Activated CD8-positive, alpha-beta T cell treated with anti-CD3 and anti-CD28 coated beads for 36 hours (primary cell): ENCODE results near the gene MAIP1. TPM values are rescaled to one million over a fixed set of nuclear protein-coding genes. Genes with fewer than 3 reads are reported as not detected.

Source experiments
- ATAC-seq: fragments of 200-7000 bp; cut with Tn5 transposase; one replicate; pipeline ENCODE4 v1.10.0; 2021; ENCODE audit warnings: mild to moderate bottlenecking, moderate library complexity
- CTCF ChIA-PET: fragments of 350-600 bp; sonication (Branson Sonifier 250); formaldehyde crosslinking; loops from one replicate; lab custom pipeline; 2021; ENCODE audit warnings: antibody characterized with exemption; lab: Charles Lee
- POLR2A ChIA-PET: fragments of 350-600 bp; sonication (Branson Sonifier 250); formaldehyde crosslinking; loops from one replicate; lab custom pipeline; 2021; ENCODE audit warnings: antibody characterized with exemption; lab: Charles Lee
- DNase-seq: peaks from one replicate; pipeline ENCODE4 v3.0.0-alpha.2; 2020
- H3K27ac Mint-ChIP-seq: one replicate; pipeline ENCODE4 v1.8.0; 2021; ENCODE audit warnings: mild to moderate bottlenecking, mixed read lengths
- H3K27me3 Mint-ChIP-seq: one replicate; pipeline ENCODE4 v1.8.0; 2021; ENCODE audit warnings: mixed read lengths
- H3K36me3 Mint-ChIP-seq: one replicate; pipeline ENCODE4 v1.8.0; 2021; ENCODE audit warnings: low read depth, mixed read lengths
- H3K4me1 Mint-ChIP-seq: one replicate; pipeline ENCODE4 v1.8.0; 2021; ENCODE audit warnings: low read depth, mixed read lengths
- H3K4me3 Mint-ChIP-seq: one replicate; pipeline ENCODE4 v1.8.0; 2021; ENCODE audit warnings: mild to moderate bottlenecking, moderate library complexity, mixed read lengths
- H3K9me3 Mint-ChIP-seq: one replicate; pipeline ENCODE4 v1.8.0; 2021; ENCODE audit warnings: mixed read lengths
- CTCF ChIP-seq: fragments of 200-600 bp; IDR thresholded peaks from one replicate; pipeline ENCODE4 v1.8.0; 2022; ENCODE audit warnings: antibody characterized with exemption, mild to moderate bottlenecking
- intact Hi-C: fragments of 100-400 bp; cut with micrococcal nuclease; formaldehyde crosslinking; loops from one replicate; pipeline ENCODE4 v1.10.0; 2022
- total RNA-seq, 2 experiments: library from RNA; stranded (reverse); gene quantifications; one replicate each; pipeline ENCODE4 v1.2.3, GENCODE V29; 2021

Gene MAIP1
- total RNA-seq, 2 experiments from 2014 or later = 31.9 to 32.3 TPM

- Mint-ChIP-seq H3K4me1 (no peaks in the 10 kb centered on the region), H3K27me3 (no peaks in the 10 kb centered on the region), H3K27ac (no peak overlapping the region), H3K36me3 (no peaks in the 10 kb centered on the region), H3K9me3 (no peaks in the 10 kb centered on the region), H3K4me3 (no peak overlapping the region)
- intact Hi-C loops = loop anchor here (10.0 kb wide), 1 partner anchor 167 kb away; no protein-coding TSS in a partner anchor
- POLR2A ChIA-PET = interaction anchor here (0.6 kb wide), 1 partner anchor 483 kb away, joined by 5 read pairs; no protein-coding TSS in a partner anchor
- TF ChIP-seq CTCF = no peak
- ATAC-seq (no peak), DNase-seq (no peak)
- CTCF ChIA-PET = interaction anchor here (1.1 to 4.7 kb wide), 2 partner anchors 9 to 494 kb away, joined by 4 to 41 read pairs; no protein-coding TSS in a partner anchor
Observed at GRCh38 chr2:199988151-199988550, 32.8 kb downstream of the MAIP1 start.

GRCh38 chr2:199989822-199990221 lies 34.4 kb downstream of the MAIP1 start:
- no peaks in the 10 kb centered on the region for H3K36me3 Mint-ChIP-seq
- no peaks in the 10 kb centered on the region for H3K9me3 Mint-ChIP-seq
- H3K4me3 Mint-ChIP-seq = no peak overlapping the region
- ChIA-PET CTCF (interaction anchor here (1.1 to 1.6 kb wide), 2 partner anchors 10 to 26 kb away, joined by 3 to 5 read pairs; no protein-coding TSS in a partner anchor), POLR2A (no interaction called here)
- H3K27me3 Mint-ChIP-seq = no peaks in the 10 kb centered on the region
- intact Hi-C loops = loop anchor here (10.0 kb wide), 1 partner anchor 165 kb away; no protein-coding TSS in a partner anchor
- DNase-seq = no peak
- no peak overlapping the region for H3K27ac Mint-ChIP-seq
- H3K4me1 Mint-ChIP-seq = no peaks in the 10 kb centered on the region
- no peak for TF ChIP-seq CTCF
- ATAC-seq = no peak

- H3K9me3 Mint-ChIP-seq = no peaks in the 10 kb centered on the region
- DNase-seq (no peak), ATAC-seq (no peak)
- ChIA-PET POLR2A (no interaction called here), CTCF (no interaction called here)
- intact Hi-C loops = no loop called here
- H3K27me3 Mint-ChIP-seq = no peaks in the 10 kb centered on the region
- H3K4me1 Mint-ChIP-seq = no peaks in the 10 kb centered on the region
- H3K4me3 Mint-ChIP-seq = no peak overlapping the region
- no peak for TF ChIP-seq CTCF
- H3K27ac Mint-ChIP-seq = no peak overlapping the region
- no peaks in the 10 kb centered on the region for H3K36me3 Mint-ChIP-seq
Observed at GRCh38 chr2:199991691-199992090, 36.3 kb downstream of the MAIP1 start.

- TF ChIP-seq CTCF = no peak
- H3K27ac Mint-ChIP-seq = no peak overlapping the region
- H3K9me3 Mint-ChIP-seq = no peaks in the 10 kb centered on the region
- no peak overlapping the region for H3K4me3 Mint-ChIP-seq
- intact Hi-C loops = no loop called here
- H3K27me3 Mint-ChIP-seq = no peaks in the 10 kb centered on the region
- no peaks in the 10 kb centered on the region for H3K36me3 Mint-ChIP-seq
- no peaks in the 10 kb centered on the region for H3K4me1 Mint-ChIP-seq
- DNase-seq = no peak
- ChIA-PET CTCF (no interaction called here), POLR2A (no interaction called here)
- no peak for ATAC-seq
Observed at GRCh38 chr2:199992296-199992695, 36.9 kb downstream of the MAIP1 start.

- no peak for ATAC-seq
- no peaks in the 10 kb centered on the region for H3K27me3 Mint-ChIP-seq
- intact Hi-C loops = no loop called here
- TF ChIP-seq CTCF = no peak
- CTCF ChIA-PET = interaction anchor here (3.0 kb wide), 1 partner anchor 9 kb away, joined by 23 read pairs; no protein-coding TSS in a partner anchor
- H3K4me1 Mint-ChIP-seq = no peaks in the 10 kb centered on the region
- H3K27ac Mint-ChIP-seq = no peak overlapping the region
- POLR2A ChIA-PET = no interaction called here
- H3K9me3 Mint-ChIP-seq = no peaks in the 10 kb centered on the region
- no peak overlapping the region for H3K4me3 Mint-ChIP-seq
- no peak for DNase-seq
- no peaks in the 10 kb centered on the region for H3K36me3 Mint-ChIP-seq
Observed at GRCh38 chr2:199994371-199994770, 39.0 kb downstream of the MAIP1 start.
